ENCODE measurements around the gene CHST15. TPM values are rescaled to one million over a fixed set of nuclear protein-coding genes. Genes with fewer than 3 reads are reported as not detected.

The CHST15 gene
- total and polyA plus RNA-seq, 4 donors: 2.9 to 16.5 (median 6.4) TPM

DNA sequence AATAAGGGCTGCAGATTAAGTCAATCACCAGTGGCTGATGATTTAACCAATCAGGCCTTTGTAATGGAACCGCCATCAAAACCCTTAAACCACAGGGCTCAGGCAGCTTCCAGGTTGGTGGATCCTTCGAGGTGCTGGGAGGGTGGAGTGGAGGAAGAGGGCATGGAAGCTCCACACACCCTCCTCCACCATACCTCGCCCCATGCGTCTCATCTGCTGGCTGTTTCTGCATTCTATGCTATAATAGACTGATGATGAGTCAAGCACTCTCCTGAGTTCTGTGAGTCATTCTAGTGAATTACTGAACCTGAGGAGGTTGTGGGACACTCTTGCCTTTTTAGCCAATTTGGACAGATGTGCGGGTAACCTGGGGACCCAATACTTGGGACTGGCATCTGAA is 43.9 kb downstream of the CHST15 start:
- Histone ChIP-seq H3K9me3 (ENCODE audit: control insufficient read depth in 4 of 4, low read length in 3 of 4) (no peaks in the 10 kb centered on the region), H3K27ac (ENCODE audit: low read depth in 1 of 2, low read length in 2 of 2) (peak overlapping the region in 1 of 2 donors; percentile 25), H3K27me3 (ENCODE audit: control insufficient read depth in 4 of 4, insufficient read depth in 4 of 4, low read length in 3 of 4) (no peaks in the 10 kb centered on the region), H3K4me3 (ENCODE audit: low read depth in 1 of 3, low read length in 3 of 3) (no peak overlapping the region), H3K36me3 (ENCODE audit: control insufficient read depth in 4 of 4, insufficient read depth in 3 of 4, low read depth in 1 of 4, low read length in 3 of 4) (no peaks in the 10 kb centered on the region), H3K9ac (ENCODE audit: low read depth in 1 of 2, low read length in 2 of 2) (no peak overlapping the region), H3K4me1 (ENCODE audit: control insufficient read depth in 4 of 4, insufficient read depth in 4 of 4, low read length in 3 of 4) (peaks cover 2 to 18% (median 14%) of the 10 kb centered on the region in 4 donors)
- no peak for TF ChIP-seq SP1 (IDR thresholded peaks at IDR 0.05)
- TF ChIP-seq JUND (IDR thresholded peaks at IDR 0.05): no peak
- TF ChIP-seq NR2F2 (IDR thresholded peaks at IDR 0.05): no peak
- TF ChIP-seq MAX (IDR thresholded peaks at IDR 0.05): no peak
- TF ChIP-seq RXRA (IDR thresholded peaks at IDR 0.05): no peak
- no peak for TF ChIP-seq ZBTB33 (IDR thresholded peaks at IDR 0.05)
- TF ChIP-seq, protein P1, sequence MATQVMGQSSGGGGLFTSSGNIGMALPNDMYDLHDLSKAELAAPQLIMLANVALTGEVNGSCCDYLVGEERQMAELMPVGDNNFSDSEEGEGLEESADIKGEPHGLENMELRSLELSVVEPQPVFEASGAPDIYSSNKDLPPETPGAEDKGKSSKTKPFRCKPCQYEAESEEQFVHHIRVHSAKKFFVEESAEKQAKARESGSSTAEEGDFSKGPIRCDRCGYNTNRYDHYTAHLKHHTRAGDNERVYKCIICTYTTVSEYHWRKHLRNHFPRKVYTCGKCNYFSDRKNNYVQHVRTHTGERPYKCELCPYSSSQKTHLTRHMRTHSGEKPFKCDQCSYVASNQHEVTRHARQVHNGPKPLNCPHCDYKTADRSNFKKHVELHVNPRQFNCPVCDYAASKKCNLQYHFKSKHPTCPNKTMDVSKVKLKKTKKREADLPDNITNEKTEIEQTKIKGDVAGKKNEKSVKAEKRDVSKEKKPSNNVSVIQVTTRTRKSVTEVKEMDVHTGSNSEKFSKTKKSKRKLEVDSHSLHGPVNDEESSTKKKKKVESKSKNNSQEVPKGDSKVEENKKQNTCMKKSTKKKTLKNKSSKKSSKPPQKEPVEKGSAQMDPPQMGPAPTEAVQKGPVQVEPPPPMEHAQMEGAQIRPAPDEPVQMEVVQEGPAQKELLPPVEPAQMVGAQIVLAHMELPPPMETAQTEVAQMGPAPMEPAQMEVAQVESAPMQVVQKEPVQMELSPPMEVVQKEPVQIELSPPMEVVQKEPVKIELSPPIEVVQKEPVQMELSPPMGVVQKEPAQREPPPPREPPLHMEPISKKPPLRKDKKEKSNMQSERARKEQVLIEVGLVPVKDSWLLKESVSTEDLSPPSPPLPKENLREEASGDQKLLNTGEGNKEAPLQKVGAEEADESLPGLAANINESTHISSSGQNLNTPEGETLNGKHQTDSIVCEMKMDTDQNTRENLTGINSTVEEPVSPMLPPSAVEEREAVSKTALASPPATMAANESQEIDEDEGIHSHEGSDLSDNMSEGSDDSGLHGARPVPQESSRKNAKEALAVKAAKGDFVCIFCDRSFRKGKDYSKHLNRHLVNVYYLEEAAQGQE (IDR thresholded peaks at IDR 0.05): no peak
- TF ChIP-seq, protein P2, sequence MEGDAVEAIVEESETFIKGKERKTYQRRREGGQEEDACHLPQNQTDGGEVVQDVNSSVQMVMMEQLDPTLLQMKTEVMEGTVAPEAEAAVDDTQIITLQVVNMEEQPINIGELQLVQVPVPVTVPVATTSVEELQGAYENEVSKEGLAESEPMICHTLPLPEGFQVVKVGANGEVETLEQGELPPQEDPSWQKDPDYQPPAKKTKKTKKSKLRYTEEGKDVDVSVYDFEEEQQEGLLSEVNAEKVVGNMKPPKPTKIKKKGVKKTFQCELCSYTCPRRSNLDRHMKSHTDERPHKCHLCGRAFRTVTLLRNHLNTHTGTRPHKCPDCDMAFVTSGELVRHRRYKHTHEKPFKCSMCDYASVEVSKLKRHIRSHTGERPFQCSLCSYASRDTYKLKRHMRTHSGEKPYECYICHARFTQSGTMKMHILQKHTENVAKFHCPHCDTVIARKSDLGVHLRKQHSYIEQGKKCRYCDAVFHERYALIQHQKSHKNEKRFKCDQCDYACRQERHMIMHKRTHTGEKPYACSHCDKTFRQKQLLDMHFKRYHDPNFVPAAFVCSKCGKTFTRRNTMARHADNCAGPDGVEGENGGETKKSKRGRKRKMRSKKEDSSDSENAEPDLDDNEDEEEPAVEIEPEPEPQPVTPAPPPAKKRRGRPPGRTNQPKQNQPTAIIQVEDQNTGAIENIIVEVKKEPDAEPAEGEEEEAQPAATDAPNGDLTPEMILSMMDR (IDR thresholded peaks at IDR 0.05; ENCODE audit: low read depth, low read length, missing input control): no peak
- TF ChIP-seq FOXA1 (IDR thresholded peaks at IDR 0.05): no peak
- DNase-seq (ENCODE audit: low spot score): no peak
- 88% methylated on average over 5 of the region's 5 CpGs for WGBS

GRCh38 chr10:124048371-124049290 is 44.8 kb downstream of the CHST15 start:
- TF ChIP-seq SP1 (IDR thresholded peaks at IDR 0.05): peak; percentile 58
- TF ChIP-seq, protein P1 (IDR thresholded peaks at IDR 0.05): no peak
- no peak for TF ChIP-seq HNF4G (IDR thresholded peaks at IDR 0.05)
- peak; percentile 60 to 67 for TF ChIP-seq RXRA (IDR thresholded peaks at IDR 0.05)
- TF ChIP-seq FOXA2 (IDR thresholded peaks at IDR 0.05): no peak
- peak; percentile 39 to 64 for TF ChIP-seq HNF4A (conservative IDR thresholded peaks at IDR 0.05)
- TF ChIP-seq NR2F2 (IDR thresholded peaks at IDR 0.05): peak; percentile 100
- Histone ChIP-seq H3K36me3 (ENCODE audit: control insufficient read depth in 4 of 4, insufficient read depth in 3 of 4, low read depth in 1 of 4, low read length in 3 of 4) (no peaks in the 10 kb centered on the region), H3K27ac (ENCODE audit: low read depth in 1 of 2, low read length in 2 of 2) (peak overlapping the region in 1 of 2 donors; percentile 25), H3K27me3 (ENCODE audit: control insufficient read depth in 4 of 4, insufficient read depth in 4 of 4, low read length in 3 of 4) (no peaks in the 10 kb centered on the region), H3K4me1 (ENCODE audit: control insufficient read depth in 4 of 4, insufficient read depth in 4 of 4, low read length in 3 of 4) (peaks cover 2 to 20% (median 15%) of the 10 kb centered on the region in 4 donors), H3K9me3 (ENCODE audit: control insufficient read depth in 4 of 4, low read length in 3 of 4) (no peaks in the 10 kb centered on the region), H3K4me3 (ENCODE audit: low read depth in 1 of 3, low read length in 3 of 3) (no peak overlapping the region), H3K9ac (ENCODE audit: low read depth in 1 of 2, low read length in 2 of 2) (no peak overlapping the region)
- 40% methylated on average over 19 of the region's 19 CpGs for WGBS
- DNase-seq (ENCODE audit: low spot score): no peak
